Measurements from ENCODE around the gene HOPX. TPM values are rescaled to one million over a fixed set of nuclear protein-coding genes. Genes with fewer than 3 reads are reported as not detected.

The HOPX gene
- total and polyA plus RNA-seq, 2 of the 8 experiments (the other 6 are each of a cell fraction or from before 2014, with no cell fraction given): not detected

- no peak overlapping the region for H2BK5ac ChIP-seq (ENCODE audit: low read depth, low read length)
- TF ChIP-seq RNF2 (IDR thresholded peaks at IDR 0.05; ENCODE audit: borderline replicate concordance, low read depth, low read length, missing control alignments, poor library complexity, severe bottlenecking): no peak
- no peak for TF ChIP-seq NANOG (IDR thresholded peaks at IDR 0.05; ENCODE audit: insufficient read depth, low read depth, low read length, poor library complexity, severe bottlenecking)
- TF ChIP-seq SP2 (IDR thresholded peaks at IDR 0.05; ENCODE audit: low read length): no peak
- TF ChIP-seq ATF3 (IDR thresholded peaks at IDR 0.05; ENCODE audit: insufficient read depth, low read depth, low read length): no peak
- TF ChIP-seq POLR2A (IDR thresholded peaks at IDR 0.05; ENCODE audit: control extremely low read depth in 1 of 2, low read depth in 2 of 2, low read length in 2 of 2): no peak
- TF ChIP-seq BRCA1 (IDR thresholded peaks at IDR 0.05; ENCODE audit: low read depth, low read length): no peak
- TF ChIP-seq TBP (IDR thresholded peaks at IDR 0.05; ENCODE audit: low read depth, low read length): no peak
- TF ChIP-seq JUN (IDR thresholded peaks at IDR 0.05; ENCODE audit: low read depth, low read length): no peak
- TF ChIP-seq POU5F1 (IDR thresholded peaks at IDR 0.05; ENCODE audit: low read depth, low read length): no peak
- no peak for TF ChIP-seq JUND (IDR thresholded peaks at IDR 0.05; ENCODE audit: low read length)
- no peak for TF ChIP-seq CTCF (IDR thresholded peaks at IDR 0.05; ENCODE audit: control extremely low read depth in 1 of 3, insufficient read depth in 1 of 3, low read depth in 1 of 3, low read length in 3 of 3)
Measured at GRCh38 chr4:56665781-56666180, 15.3 kb downstream of the HOPX start.

More at GRCh38 chr4:56665781-56666180, 15.3 kb downstream of the HOPX start:
- Histone ChIP-seq H2AK5ac (ENCODE audit: low read depth, low read length) (no peak overlapping the region), H3K9me3 (ENCODE audit: insufficient read depth in 2 of 2, low read depth in 1 of 2, low read length in 1 of 2) (no peaks in the 10 kb centered on the region), H2AFZ (ENCODE audit: low read length) (no peak overlapping the region), H3K4me1 (replicated peaks in 1 of 4; ENCODE audit: control insufficient read depth in 3 of 4, insufficient read depth in 4 of 4, low read length in 3 of 4) (peaks cover 0 to 8% (median 5%) of the 10 kb centered on the region in 4 experiments; a peak in 6 of 7 replicates), H2BK12ac (ENCODE audit: low read depth, low read length) (no peak overlapping the region), H3K36me3 (ENCODE audit: control insufficient read depth in 2 of 4, insufficient read depth in 4 of 4, low read length in 3 of 4) (no peaks in the 10 kb centered on the region), H3K4me2 (ENCODE audit: insufficient read depth in 1 of 2, low read depth in 2 of 2, low read length in 2 of 2) (no peak overlapping the region), H3K23ac (ENCODE audit: insufficient read length) (no peak overlapping the region), H2BK20ac (ENCODE audit: low read length) (no peak overlapping the region), H3K4ac (replicated peaks; ENCODE audit: insufficient read length, low read depth, low read length) (no peak overlapping the region), H2BK15ac (ENCODE audit: low read length) (no peak overlapping the region), H3K27me3 (replicated peaks in 1 of 4; ENCODE audit: control insufficient read depth in 3 of 4, extremely low read depth in 1 of 4, insufficient read depth in 3 of 4, low read length in 3 of 4) (peaks cover 0 to 2% (median under 1%) of the 10 kb centered on the region in 4 experiments; a peak in 4 of 7 replicates), H2BK120ac (replicated peaks; ENCODE audit: low read depth, low read length) (no peak overlapping the region), H4K91ac (replicated peaks; ENCODE audit: insufficient read length, low read length) (no peak overlapping the region), H3K56ac (replicated peaks; ENCODE audit: insufficient read length, low read depth, low read length) (no peak overlapping the region), H3K9ac (replicated peaks in 1 of 4; ENCODE audit: extremely low read depth in 1 of 4, low read depth in 3 of 4, low read length in 3 of 4) (no peak overlapping the region), H3K18ac (ENCODE audit: extremely low read depth, low read length) (no peak overlapping the region), H3K27ac (ENCODE audit: low read depth, low read length) (no peak overlapping the region), H4K20me1 (replicated peaks in 1 of 2; ENCODE audit: control insufficient read depth in 1 of 2, insufficient read depth in 2 of 2, low read length in 2 of 2) (no peaks in the 10 kb centered on the region), H3K79me2 (ENCODE audit: control insufficient read depth in 1 of 2, insufficient read depth in 2 of 2, low read length in 2 of 2) (no peaks in the 10 kb centered on the region), H4K5ac (ENCODE audit: insufficient read length, low read depth, low read length) (no peak overlapping the region), H3K79me1 (ENCODE audit: low read depth, low read length) (no peaks in the 10 kb centered on the region), H3K23me2 (ENCODE audit: low read depth, low read length) (no peaks in the 10 kb centered on the region), H4K8ac (ENCODE audit: extremely low read depth, insufficient read depth, low read length) (no peak overlapping the region), H3K14ac (ENCODE audit: insufficient read length) (no peak overlapping the region), H3K4me3 (ENCODE audit: extremely low read depth in 1 of 4, insufficient read depth in 2 of 4, low read depth in 3 of 4, low read length in 4 of 4) (no peak overlapping the region)
- WGBS, 2 experiments (ENCODE audit: extremely low coverage in 1 of 2, insufficient coverage in 1 of 2, insufficient read length in 1 of 2, insufficient replicate concordance in 2 of 2, low coverage in 1 of 2, low lambda C conversion rate in 2 of 2, missing lambda C conversion rate in 1 of 2): 92% methylated on average over 5 of the region's 5 CpGs; no CpG with 5 or more reads in 1 of the 2 experiments
- FAIRE-seq (no peak), DNase-seq (ENCODE audit: low read depth in 1 of 2, low spot score in 2 of 2) (no peak)
- ChIA-PET POLR2A (ENCODE audit: partially characterized antibody) (no interaction called here), CTCF (ENCODE audit: partially characterized antibody) (interaction anchor here (0.5 to 1.4 kb wide), 2 partner anchors 171 to 173 kb away, joined by 3 to 5 read pairs; no protein-coding TSS in a partner anchor)

All from H1 (cell line).